ENCODE data around the gene OSBPL3. TPM values are rescaled to one million over a fixed set of nuclear protein-coding genes. Genes with fewer than 3 reads are reported as not detected.
"Not testable (repeated sequence)": the region's sequence is repeated elsewhere in the genome, so short reads cannot be mapped to it uniquely, and the experiment has no call there.

OSBPL3 gene
- total RNA-seq, 1 experiment from 2014 or later = 149 TPM

- Histone ChIP-seq H3K9me3 (ENCODE audit: low read length) (no peaks in the 10 kb centered on the region), H3K9ac (ENCODE audit: low read length) (no peak overlapping the region), H2AFZ (ENCODE audit: low read length) (no peak overlapping the region), H3K4me3 (ENCODE audit: low read length) (no peak overlapping the region), H3K79me2 (ENCODE audit: low read length) (no peaks in the 10 kb centered on the region), H3K4me2 (ENCODE audit: low read depth, low read length, poor library complexity, severe bottlenecking) (no peak overlapping the region), H4K20me1 (ENCODE audit: insufficient read depth, low read depth, low read length) (no peaks in the 10 kb centered on the region), H3K27me3 (ENCODE audit: low read length) (no peaks in the 10 kb centered on the region), H3K9me2 (replicated peaks; ENCODE audit: insufficient read depth, low read length) (no peaks in the 10 kb centered on the region), H3K4me1 (ENCODE audit: low read length) (peaks cover 5% of the 10 kb centered on the region), H3K27ac (ENCODE audit: low read length) (no peak overlapping the region), H3K36me3 (ENCODE audit: insufficient read depth, low read length) (no peaks in the 10 kb centered on the region)
- no peak for DNase-seq
Measured at GRCh38 chr7:25014756-25015155, 34.8 kb upstream of the OSBPL3 start.

DNA sequence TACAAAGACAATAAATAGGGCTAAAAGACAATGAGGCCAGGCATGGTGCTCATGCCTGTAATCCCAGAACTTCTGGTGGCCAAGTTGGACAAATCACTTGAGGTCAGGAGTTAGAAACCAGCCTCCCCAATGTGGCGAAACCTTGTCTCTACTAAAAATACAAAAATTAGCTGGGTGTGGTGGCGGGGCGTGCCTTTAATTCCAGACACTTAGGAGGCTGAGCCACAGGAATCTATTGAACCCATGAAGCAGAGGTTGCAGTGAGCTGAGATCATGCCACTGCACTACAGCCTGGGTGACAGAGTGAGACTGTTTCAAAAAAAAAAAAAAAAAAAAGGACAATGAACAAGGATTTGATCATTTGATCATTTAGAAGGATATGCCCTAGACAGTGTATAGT, 32.7 kb upstream of the OSBPL3 start:
- H3K4me2 ChIP-seq (ENCODE audit: low read depth, low read length, poor library complexity, severe bottlenecking); H3K36me3 ChIP-seq (ENCODE audit: insufficient read depth, low read length); H3K27me3 ChIP-seq (ENCODE audit: low read length); H3K9me3 ChIP-seq (ENCODE audit: low read length); H3K79me2 ChIP-seq (ENCODE audit: low read length); H3K4me1 ChIP-seq (ENCODE audit: low read length); H4K20me1 ChIP-seq (ENCODE audit: insufficient read depth, low read depth, low read length); H3K4me3 ChIP-seq (ENCODE audit: low read length); DNase-seq; H3K9me2 ChIP-seq (replicated peaks; ENCODE audit: insufficient read depth, low read length); H3K9ac ChIP-seq (ENCODE audit: low read length); H2AFZ ChIP-seq (ENCODE audit: low read length); H3K27ac ChIP-seq (ENCODE audit: low read length): not testable (repeated sequence)

DNA sequence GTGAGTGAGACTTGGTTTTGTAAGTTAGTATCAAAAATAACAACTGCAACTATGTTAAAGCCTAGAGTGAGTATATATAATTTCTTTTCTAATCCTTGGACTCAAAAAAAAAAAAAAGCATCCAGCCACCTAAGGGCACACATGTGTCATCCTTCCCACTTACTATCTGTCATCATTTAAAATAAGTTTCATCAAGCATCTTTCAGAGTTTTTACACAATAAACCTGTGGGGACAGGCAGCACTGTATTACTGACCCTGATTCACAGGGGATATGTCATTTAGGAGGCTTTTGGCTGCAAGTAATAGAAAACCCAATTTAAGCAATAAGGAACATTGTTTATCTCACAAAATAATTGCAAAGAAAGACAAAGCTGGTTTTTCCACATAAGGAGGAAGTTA, 32.3 kb upstream of the OSBPL3 start:
- no peaks in the 10 kb centered on the region for H3K9me2 ChIP-seq (replicated peaks; ENCODE audit: insufficient read depth, low read length)
- no peak overlapping the region for H3K27ac ChIP-seq (ENCODE audit: low read length)
- no peak overlapping the region for H3K9ac ChIP-seq (ENCODE audit: low read length)
- no peak overlapping the region for H2AFZ ChIP-seq (ENCODE audit: low read length)
- H3K4me2 ChIP-seq (ENCODE audit: low read depth, low read length, poor library complexity, severe bottlenecking) = no peak overlapping the region
- no peaks in the 10 kb centered on the region for H4K20me1 ChIP-seq (ENCODE audit: insufficient read depth, low read depth, low read length)
- no peak for DNase-seq
- H3K9me3 ChIP-seq (ENCODE audit: low read length) = peaks cover 3% of the 10 kb centered on the region; the same call in 1 of the 2 replicates
- H3K79me2 ChIP-seq (ENCODE audit: low read length) = no peaks in the 10 kb centered on the region
- H3K4me3 ChIP-seq (ENCODE audit: low read length) = no peak overlapping the region
- H3K27me3 ChIP-seq (ENCODE audit: low read length) = peaks cover 4% of the 10 kb centered on the region; the same call in 1 of the 2 replicates
- no peaks in the 10 kb centered on the region for H3K36me3 ChIP-seq (ENCODE audit: insufficient read depth, low read length)
- peaks cover 5% of the 10 kb centered on the region for H3K4me1 ChIP-seq (ENCODE audit: low read length)

- H3K4me2 ChIP-seq (ENCODE audit: low read depth, low read length, poor library complexity, severe bottlenecking) = no peak overlapping the region
- H4K20me1 ChIP-seq (ENCODE audit: insufficient read depth, low read depth, low read length) = no peaks in the 10 kb centered on the region
- no peak overlapping the region for H3K4me3 ChIP-seq (ENCODE audit: low read length)
- no peaks in the 10 kb centered on the region for H3K9me2 ChIP-seq (replicated peaks; ENCODE audit: insufficient read depth, low read length)
- H3K9ac ChIP-seq (ENCODE audit: low read length) = no peak overlapping the region
- H3K36me3 ChIP-seq (ENCODE audit: insufficient read depth, low read length) = no peaks in the 10 kb centered on the region
- H3K9me3 ChIP-seq (ENCODE audit: low read length) = peaks cover 3% of the 10 kb centered on the region; the same call in 1 of the 2 replicates
- H2AFZ ChIP-seq (ENCODE audit: low read length) = no peak overlapping the region
- peaks cover 5% of the 10 kb centered on the region for H3K4me1 ChIP-seq (ENCODE audit: low read length)
- no peaks in the 10 kb centered on the region for H3K79me2 ChIP-seq (ENCODE audit: low read length)
- peaks cover 4% of the 10 kb centered on the region; the same call in 1 of the 2 replicates for H3K27me3 ChIP-seq (ENCODE audit: low read length)
- no peak for DNase-seq
- no peak overlapping the region for H3K27ac ChIP-seq (ENCODE audit: low read length)
Measured at GRCh38 chr7:25009257-25009656, 29.3 kb upstream of the OSBPL3 start.

- Histone ChIP-seq H3K9ac (ENCODE audit: low read length) (no peak overlapping the region), H2AFZ (ENCODE audit: low read length) (no peak overlapping the region), H3K27ac (ENCODE audit: low read length) (no peak overlapping the region), H4K20me1 (ENCODE audit: insufficient read depth, low read depth, low read length) (no peaks in the 10 kb centered on the region), H3K4me3 (ENCODE audit: low read length) (no peak overlapping the region), H3K9me2 (replicated peaks; ENCODE audit: insufficient read depth, low read length) (no peaks in the 10 kb centered on the region), H3K36me3 (ENCODE audit: insufficient read depth, low read length) (no peaks in the 10 kb centered on the region), H3K27me3 (ENCODE audit: low read length) (peaks cover 4% of the 10 kb centered on the region; the same call in 1 of the 2 replicates), H3K4me2 (ENCODE audit: low read depth, low read length, poor library complexity, severe bottlenecking) (no peak overlapping the region), H3K79me2 (ENCODE audit: low read length) (no peaks in the 10 kb centered on the region), H3K4me1 (ENCODE audit: low read length) (peaks cover 5% of the 10 kb centered on the region), H3K9me3 (ENCODE audit: low read length) (peaks cover 3% of the 10 kb centered on the region; the same call in 1 of the 2 replicates)
- DNase-seq = no peak
Measured at GRCh38 chr7:25007668-25008067, 27.7 kb upstream of the OSBPL3 start.

GRCh38 chr7:25006276-25006675, 26.3 kb upstream of the OSBPL3 start:
- Histone ChIP-seq H3K36me3 (ENCODE audit: insufficient read depth, low read length) (no peaks in the 10 kb centered on the region), H3K9me2 (replicated peaks; ENCODE audit: insufficient read depth, low read length) (no peaks in the 10 kb centered on the region), H3K4me1 (ENCODE audit: low read length) (no peaks in the 10 kb centered on the region), H3K9ac (ENCODE audit: low read length) (no peak overlapping the region), H3K79me2 (ENCODE audit: low read length) (no peaks in the 10 kb centered on the region), H3K4me2 (ENCODE audit: low read depth, low read length, poor library complexity, severe bottlenecking) (no peak overlapping the region), H3K9me3 (ENCODE audit: low read length) (peaks cover 3% of the 10 kb centered on the region; the same call in 1 of the 2 replicates), H4K20me1 (ENCODE audit: insufficient read depth, low read depth, low read length) (no peaks in the 10 kb centered on the region), H3K4me3 (ENCODE audit: low read length) (no peak overlapping the region), H3K27me3 (ENCODE audit: low read length) (peaks cover 4% of the 10 kb centered on the region; the same call in 1 of the 2 replicates), H3K27ac (ENCODE audit: low read length) (no peak overlapping the region), H2AFZ (ENCODE audit: low read length) (no peak overlapping the region)
- no peak for DNase-seq

DNA sequence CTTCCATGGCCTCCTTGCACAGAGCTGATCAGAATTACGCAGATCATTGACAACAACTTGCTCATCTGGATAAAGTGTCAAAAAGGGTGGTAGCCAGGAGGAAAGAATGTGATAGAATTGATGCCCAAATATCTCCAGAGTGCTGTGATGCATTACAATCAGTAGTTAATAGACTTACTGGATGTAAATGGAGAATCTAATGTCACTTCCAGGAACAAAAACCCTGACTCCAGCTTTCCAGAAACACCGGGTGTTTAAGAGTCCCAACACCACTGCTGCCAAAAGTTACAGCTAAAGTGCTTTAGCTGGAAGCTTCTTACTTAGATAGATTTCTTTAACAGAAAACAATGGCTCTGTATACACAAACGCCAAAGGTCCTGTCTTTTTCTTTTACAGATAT, 25.7 kb upstream of the OSBPL3 start:
- no peak overlapping the region for H3K9ac ChIP-seq (ENCODE audit: low read length)
- H3K9me3 ChIP-seq (ENCODE audit: low read length) = peaks cover 3% of the 10 kb centered on the region; the same call in 1 of the 2 replicates
- H3K4me1 ChIP-seq (ENCODE audit: low read length) = no peaks in the 10 kb centered on the region
- DNase-seq = no peak
- H3K27me3 ChIP-seq (ENCODE audit: low read length) = peaks cover 4% of the 10 kb centered on the region; the same call in 1 of the 2 replicates
- H3K4me2 ChIP-seq (ENCODE audit: low read depth, low read length, poor library complexity, severe bottlenecking) = no peak overlapping the region
- H3K79me2 ChIP-seq (ENCODE audit: low read length) = no peaks in the 10 kb centered on the region
- no peaks in the 10 kb centered on the region for H3K36me3 ChIP-seq (ENCODE audit: insufficient read depth, low read length)
- H2AFZ ChIP-seq (ENCODE audit: low read length) = no peak overlapping the region
- no peaks in the 10 kb centered on the region for H3K9me2 ChIP-seq (replicated peaks; ENCODE audit: insufficient read depth, low read length)
- H3K27ac ChIP-seq (ENCODE audit: low read length) = no peak overlapping the region
- H4K20me1 ChIP-seq (ENCODE audit: insufficient read depth, low read depth, low read length) = no peaks in the 10 kb centered on the region
- no peak overlapping the region for H3K4me3 ChIP-seq (ENCODE audit: low read length)

GRCh38 chr7:25002786-25003185, 22.8 kb upstream of the OSBPL3 start:
- Histone ChIP-seq H3K4me2 (ENCODE audit: low read depth, low read length, poor library complexity, severe bottlenecking) (no peak overlapping the region), H3K36me3 (ENCODE audit: insufficient read depth, low read length) (no peaks in the 10 kb centered on the region), H2AFZ (ENCODE audit: low read length) (no peak overlapping the region), H3K4me3 (ENCODE audit: low read length) (no peak overlapping the region), H3K27ac (ENCODE audit: low read length) (no peak overlapping the region), H3K9ac (ENCODE audit: low read length) (no peak overlapping the region), H3K9me2 (replicated peaks; ENCODE audit: insufficient read depth, low read length) (no peaks in the 10 kb centered on the region), H4K20me1 (ENCODE audit: insufficient read depth, low read depth, low read length) (no peaks in the 10 kb centered on the region), H3K4me1 (ENCODE audit: low read length) (no peaks in the 10 kb centered on the region), H3K27me3 (ENCODE audit: low read length) (no peaks in the 10 kb centered on the region; the same call in 1 of the 2 replicates), H3K9me3 (ENCODE audit: low read length) (no peaks in the 10 kb centered on the region), H3K79me2 (ENCODE audit: low read length) (no peaks in the 10 kb centered on the region)
- DNase-seq = no peak

DNA sequence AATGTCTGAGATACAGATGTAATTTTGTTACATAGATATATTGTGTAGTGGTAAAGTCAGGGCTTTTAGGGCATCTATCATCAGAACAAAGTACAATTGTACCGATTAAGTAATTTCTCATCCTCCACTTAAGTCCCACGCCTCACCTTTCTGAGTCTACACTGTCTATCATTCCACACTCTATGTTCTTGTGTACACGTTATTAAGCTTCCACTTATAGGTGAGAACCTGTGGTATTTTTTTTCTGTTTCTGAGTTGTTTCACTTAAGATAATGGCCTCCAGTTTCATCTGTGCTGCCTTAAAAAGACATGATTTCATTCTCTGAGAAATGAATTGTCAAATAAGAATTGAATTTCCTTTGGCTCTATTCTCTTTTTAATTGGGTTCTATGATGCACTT, 15.5 kb upstream of the OSBPL3 start:
- Histone ChIP-seq H3K79me2 (ENCODE audit: low read length) (no peaks in the 10 kb centered on the region), H3K9ac (ENCODE audit: low read length) (no peak overlapping the region), H3K9me3 (ENCODE audit: low read length) (no peaks in the 10 kb centered on the region), H3K4me2 (ENCODE audit: low read depth, low read length, poor library complexity, severe bottlenecking) (no peak overlapping the region), H3K27me3 (ENCODE audit: low read length) (no peaks in the 10 kb centered on the region), H3K4me3 (ENCODE audit: low read length) (no peak overlapping the region), H3K36me3 (ENCODE audit: insufficient read depth, low read length) (no peaks in the 10 kb centered on the region), H3K27ac (ENCODE audit: low read length) (no peak overlapping the region), H4K20me1 (ENCODE audit: insufficient read depth, low read depth, low read length) (no peaks in the 10 kb centered on the region), H3K4me1 (ENCODE audit: low read length) (no peaks in the 10 kb centered on the region), H2AFZ (ENCODE audit: low read length) (no peak overlapping the region), H3K9me2 (replicated peaks; ENCODE audit: insufficient read depth, low read length) (no peaks in the 10 kb centered on the region)
- DNase-seq = no peak
